ENCODE measurements around the gene TC2N.
"Not testable (repeated sequence)": the region's sequence is repeated elsewhere in the genome, so short reads cannot be mapped to it uniquely, and the experiment has no call there.

The TC2N gene

GRCh38 chr14:91830777-91831176 is 36.6 kb downstream of the TC2N start:
- no peak for DNase-seq

- no peak for DNase-seq
Observed at GRCh38 chr14:91829511-91829910, 37.8 kb downstream of the TC2N start.

GRCh38 chr14:91827746-91828145 is 39.6 kb downstream of the TC2N start:
- DNase-seq: no peak

- no peak for DNase-seq
Observed at GRCh38 chr14:91817566-91818325, 49.6 kb downstream of the TC2N start.

- no peak for DNase-seq
Observed at GRCh38 chr14:91814317-91814716, 53.0 kb downstream of the TC2N start.

DNA sequence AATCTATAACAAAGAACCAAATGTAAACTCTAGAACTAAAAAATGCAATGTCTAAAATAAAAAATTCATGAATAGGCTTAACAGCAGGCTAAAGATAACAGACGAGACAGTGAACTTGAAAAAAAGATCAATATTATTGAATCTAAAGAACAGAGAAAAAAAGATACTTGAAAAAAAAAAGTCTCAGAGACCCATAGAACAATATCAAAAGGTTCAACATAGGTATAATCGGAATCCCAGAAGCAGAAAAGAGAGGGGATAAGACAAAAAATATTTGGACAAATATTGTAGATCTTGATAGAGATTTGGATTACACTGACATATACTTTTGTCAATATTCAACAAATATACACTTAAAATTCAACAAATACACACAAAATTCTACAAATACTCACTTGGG is 56.6 kb downstream of the TC2N start:
- DNase-seq: no peak

- no peak for DNase-seq
Observed at GRCh38 chr14:91806716-91807115, 60.6 kb downstream of the TC2N start.

GRCh38 chr14:91806094-91806493 is 61.2 kb downstream of the TC2N start:
- DNase-seq: not testable (repeated sequence)

DNA sequence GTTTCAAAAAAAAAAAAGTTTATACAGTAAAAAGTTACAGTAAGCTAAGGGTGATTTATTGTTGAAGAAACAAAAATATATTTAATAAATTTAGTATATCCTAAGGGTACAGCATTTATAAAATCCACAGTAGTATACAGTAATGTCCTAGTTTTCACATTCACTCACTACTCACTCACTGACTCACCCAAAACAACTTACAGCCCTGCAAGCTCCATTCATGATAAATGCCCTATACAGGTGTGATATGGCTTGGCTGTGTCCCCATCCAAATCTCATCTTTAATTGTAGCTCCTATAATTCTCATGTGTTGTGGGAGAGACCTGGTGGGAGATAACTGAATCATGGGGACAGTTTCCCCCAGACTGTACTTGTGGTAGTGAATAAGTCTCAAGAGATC is 61.7 kb downstream of the TC2N start:
- DNase-seq: no peak

DNA sequence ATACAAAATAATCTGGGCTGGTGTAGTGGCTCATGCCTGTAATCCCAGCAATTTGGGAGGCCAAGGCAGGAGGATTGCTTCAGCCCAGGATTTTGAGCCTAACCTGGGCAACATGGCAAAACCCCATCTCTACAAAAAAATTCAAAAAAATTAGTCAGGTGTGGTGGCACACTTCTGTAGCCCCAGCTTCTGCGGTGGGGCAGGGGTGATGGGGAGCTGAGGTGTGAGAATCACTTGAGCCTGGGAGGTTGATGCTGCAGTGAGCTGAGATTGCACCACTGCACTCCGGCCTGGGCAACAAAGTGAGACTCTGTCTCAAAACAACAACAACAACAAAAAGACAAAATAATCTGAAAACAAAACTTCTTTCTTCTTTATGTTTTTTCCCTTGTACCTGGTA is 66.0 kb downstream of the TC2N start:
- DNase-seq: no peak

DNA sequence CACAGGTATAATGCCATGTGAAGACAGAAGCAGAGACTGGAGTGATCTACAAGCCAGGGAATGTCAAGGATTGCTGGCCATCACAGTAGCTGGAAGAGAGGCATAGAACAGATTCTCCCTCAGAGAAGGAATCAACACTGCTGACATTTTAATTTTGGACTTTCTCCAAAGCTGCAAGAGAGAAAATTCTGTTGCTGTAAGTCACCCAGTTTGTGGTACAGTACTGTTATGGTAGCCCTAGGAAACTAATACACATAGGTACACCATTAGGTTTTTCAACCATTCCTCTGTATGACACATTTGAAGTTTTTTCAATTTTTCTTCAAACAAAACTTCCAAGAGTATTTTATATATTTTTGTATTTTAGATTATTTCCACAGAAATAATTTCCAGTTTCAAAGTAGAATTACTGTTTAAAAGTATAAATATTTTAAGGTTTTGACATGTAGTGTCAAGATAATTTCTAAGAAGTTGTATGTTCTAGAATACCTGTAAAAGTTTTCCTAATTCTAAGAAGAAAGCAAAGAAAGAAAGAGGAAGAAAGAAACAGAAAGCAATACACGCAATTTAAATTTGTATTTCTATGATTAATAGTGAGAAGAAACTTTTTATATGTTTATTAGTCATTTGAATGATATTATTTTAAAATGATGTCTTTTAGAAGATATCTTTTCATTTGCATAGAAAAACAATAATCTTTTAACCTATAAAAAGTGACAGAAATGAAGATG is 70.6 kb downstream of the TC2N start:
- DNase-seq: no peak

DNA sequence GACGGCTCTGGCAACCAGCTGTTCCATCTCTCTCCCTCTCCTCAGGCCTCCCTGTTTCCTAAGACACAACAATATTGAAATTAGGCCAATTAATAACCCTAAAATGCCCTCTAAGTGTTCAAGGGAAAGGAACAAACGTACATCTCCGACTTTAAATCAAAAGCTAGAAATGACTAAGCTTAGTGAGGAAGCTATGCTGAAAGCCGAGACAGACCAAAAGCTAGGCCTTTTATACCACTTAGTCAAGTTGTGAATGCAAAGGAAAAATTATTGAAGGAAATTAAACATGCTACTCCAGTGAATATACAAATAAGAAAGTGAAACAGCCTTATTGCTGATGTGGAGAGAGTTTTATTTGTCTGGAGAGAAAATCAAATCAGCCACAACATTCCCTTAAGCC is 73.6 kb downstream of the TC2N start:
- no peak for DNase-seq

DNA sequence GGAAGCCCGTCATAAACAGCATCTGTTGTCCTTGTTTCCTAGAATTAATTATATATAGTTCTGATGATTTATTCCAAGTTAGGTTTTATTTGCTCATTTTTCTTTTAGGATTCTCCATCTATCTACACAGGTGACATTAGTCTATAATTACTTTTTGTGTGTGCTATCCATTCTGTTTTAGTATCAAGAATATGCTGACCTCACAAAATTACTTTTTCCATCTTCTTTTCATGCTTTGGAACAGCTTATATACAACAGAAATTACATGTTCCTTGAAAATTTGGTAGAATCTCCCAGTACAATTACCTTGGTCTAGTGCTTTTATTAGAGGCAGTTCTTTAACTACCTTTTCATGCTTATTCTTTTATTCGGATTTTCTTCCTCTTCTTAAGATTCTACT is 81.1 kb downstream of the TC2N start:
- DNase-seq: no peak

DNA sequence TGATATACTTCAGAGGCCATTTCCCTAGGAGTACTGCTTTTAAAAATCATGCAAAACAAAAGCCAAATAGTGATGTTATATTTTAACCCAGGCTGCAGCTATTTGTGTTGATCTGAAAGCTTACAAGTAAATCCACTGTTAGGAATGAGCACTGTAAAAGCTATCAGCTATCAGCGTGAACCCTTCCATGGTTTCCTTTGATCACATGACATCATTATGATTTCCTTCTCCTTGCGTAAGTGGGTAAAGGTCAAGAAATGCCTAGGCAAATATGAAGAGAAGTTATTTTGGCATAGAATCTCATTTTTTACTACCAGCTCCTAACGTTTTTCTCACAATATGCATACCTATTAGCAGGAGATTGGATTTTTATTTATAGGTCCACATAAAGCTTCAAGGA is 86.9 kb downstream of the TC2N start:
- DNase-seq: no peak

GRCh38 chr14:91778217-91778616 is 89.1 kb downstream of the TC2N start:
- no peak for DNase-seq

GRCh38 chr14:91774140-91775096 is 92.9 kb downstream of the TC2N start:
- no peak for DNase-seq

GRCh38 chr14:91770185-91770584 is 97.2 kb downstream of the TC2N start:
- no peak for DNase-seq

DNA sequence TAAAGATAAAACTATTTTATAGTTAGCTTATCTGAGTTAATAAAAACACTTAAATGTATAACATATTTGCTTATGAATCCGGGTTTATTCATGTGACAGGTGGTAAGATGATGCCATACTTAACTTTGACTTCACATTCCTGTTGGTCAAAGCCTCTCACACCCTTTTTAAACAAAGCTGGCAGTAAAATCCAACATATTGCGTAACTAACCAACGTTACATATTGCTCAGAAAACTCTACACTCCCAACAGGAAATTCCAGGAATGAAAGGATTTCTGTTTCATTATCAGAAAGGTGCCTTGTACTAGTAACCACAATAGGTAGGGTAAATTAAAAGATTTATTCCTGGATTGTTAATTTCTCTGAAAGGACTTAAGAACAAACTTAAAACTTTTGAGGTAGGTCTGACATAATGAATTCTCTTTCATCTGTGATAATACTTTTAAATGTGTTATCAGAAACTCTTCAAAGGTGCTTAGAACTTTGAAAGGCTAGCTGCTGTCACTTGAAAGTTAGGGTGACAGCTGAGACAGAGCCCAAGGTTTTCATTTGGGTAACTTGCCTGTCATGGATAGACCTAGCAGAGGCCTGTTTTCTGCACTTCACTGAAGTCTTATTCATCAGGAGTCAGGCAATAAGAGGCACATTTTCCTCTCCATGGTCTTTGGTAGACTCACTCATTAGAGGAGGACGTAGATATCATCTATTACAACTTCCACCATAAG is 111.6 kb downstream of the TC2N start:
- DNase-seq: no peak

DNA sequence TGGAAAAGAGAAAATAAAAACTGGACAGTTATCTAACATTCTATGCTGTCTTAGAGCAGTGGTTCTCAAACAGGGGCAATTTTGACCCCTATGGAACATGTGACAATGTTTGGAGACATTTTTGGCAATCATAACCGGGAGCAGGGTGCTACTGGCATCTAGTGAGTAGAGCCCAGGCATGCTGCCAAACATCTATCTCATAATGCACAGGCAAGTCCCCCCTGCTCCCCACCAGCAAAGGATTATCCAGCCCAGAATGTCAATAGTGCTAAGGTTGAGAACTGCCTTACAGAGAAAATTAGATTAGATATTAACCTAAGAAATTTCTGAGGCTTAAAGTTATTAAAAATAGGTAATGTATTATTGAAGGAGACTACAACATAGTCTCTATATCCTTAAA is 112.5 kb downstream of the TC2N start:
- DNase-seq: no peak

GRCh38 chr14:91754185-91754584 is 113.2 kb downstream of the TC2N start:
- no peak for DNase-seq

GRCh38 chr14:91753501-91754128 is 113.7 kb downstream of the TC2N start:
- DNase-seq: no peak

- DNase-seq: no peak
Observed at GRCh38 chr14:91752961-91753360, 114.4 kb downstream of the TC2N start.
